Thyroid gland (tissue), 4 donors: ENCODE data around the gene SAMD5.

ENCODE experiments used
- CTCF ChIP-seq, 6 experiments: fragments of 200-600 bp in 3 of 6; fragments of 450-650 bp in 3 of 6; sonication (generic) in 3 of 6; IDR thresholded peaks; one replicate each; pipeline ENCODE4 v1.5.1; 2016 to 2019; ENCODE audit warnings: antibody characterized with exemption in 6 of 6, mild to moderate bottlenecking in 2 of 6, inconsistent platforms in 1 of 6, moderate library complexity in 1 of 6
- POLR2A ChIP-seq, 2 donors: fragments of 450-650 bp; IDR thresholded peaks; one replicate each; pipeline ENCODE4 v1.6.1; 2017; ENCODE audit warnings: antibody characterized with exemption in 2 of 2, mild to moderate bottlenecking in 2 of 2, moderate library complexity in 1 of 2

DNA sequence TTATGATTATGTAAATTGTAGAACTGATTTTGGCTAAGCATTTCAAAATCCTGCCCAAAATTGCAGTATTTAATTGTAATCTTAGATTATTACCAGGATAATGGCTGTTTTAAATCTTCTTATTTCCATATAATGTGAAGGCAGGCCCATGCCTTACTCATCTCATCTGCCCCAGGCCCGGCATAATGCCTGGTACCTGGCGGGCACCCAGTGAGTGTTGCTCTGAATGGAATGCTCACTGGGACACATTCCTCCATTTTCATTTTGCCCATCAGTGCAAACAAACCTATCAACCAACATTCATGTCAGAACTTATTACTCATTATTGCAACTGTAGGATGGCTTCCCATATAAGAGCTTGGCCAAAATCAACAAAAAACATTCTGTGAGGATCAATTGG lies 22.8 kb downstream of the SAMD5 start:
- TF ChIP-seq CTCF (IDR thresholded peaks at IDR 0.05) (no peak), POLR2A (IDR thresholded peaks at IDR 0.05) (no peak)
